Upper lobe of left lung (tissue), 4 donors: ENCODE results near the gene CCNB1.

Experiments used
- CTCF ChIP-seq, 6 experiments: fragments of 450-650 bp in 4 of 6; fragments of 200-600 bp in 2 of 6; sonication (generic) in 2 of 6; IDR thresholded peaks; one replicate each; pipeline ENCODE4 v1.5.1; 2016 to 2019; ENCODE audit warnings: antibody characterized with exemption in 6 of 6
- POLR2A ChIP-seq, 4 donors: fragments of 450-650 bp; IDR thresholded peaks; one replicate each; pipeline ENCODE4 v1.5.1; 2016 to 2017; ENCODE audit warnings: antibody characterized with exemption in 4 of 4, mild to moderate bottlenecking in 2 of 4

DNA sequence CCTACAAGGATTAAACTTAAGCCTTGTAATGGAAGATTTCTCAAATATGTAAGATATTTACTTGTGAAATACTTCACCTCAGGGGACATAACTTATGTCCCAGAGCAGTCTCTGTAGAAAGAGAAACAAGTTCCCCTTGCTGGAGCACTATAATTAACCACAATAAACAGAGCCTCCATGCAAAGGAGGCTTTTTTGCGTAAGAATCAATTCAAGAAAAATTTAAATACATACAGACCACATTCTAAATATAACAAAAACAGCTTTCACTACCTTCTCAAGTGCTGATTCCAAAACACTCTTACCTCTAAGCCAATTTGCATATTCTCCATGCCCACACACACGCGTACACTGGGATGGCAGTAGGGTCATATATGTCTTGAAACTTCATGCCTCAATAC lies 30.7 kb upstream of the CCNB1 start:
- TF ChIP-seq POLR2A (IDR thresholded peaks at IDR 0.05) (no peak), CTCF (IDR thresholded peaks at IDR 0.05) (no peak)
